Hippocampal formation (tissue), 2 donors: ENCODE results near the gene ENPP1.
"Not testable (repeated sequence)": the region's sequence is repeated elsewhere in the genome, so short reads cannot be mapped to it uniquely, and the experiment has no call there.

Source experiments
- DNase-seq, 2 donors: peaks; one replicate each; lab custom pipeline; 2025; lab: John Stamatoyannopoulos, UW

The ENPP1 gene

GRCh38 chr6:131876545-131876944 is 68.7 kb downstream of the ENPP1 start:
- DNase-seq: no peak

GRCh38 chr6:131877999-131878789 is 70.4 kb downstream of the ENPP1 start:
- DNase-seq: no peak

GRCh38 chr6:131883016-131883415 is 75.2 kb downstream of the ENPP1 start:
- DNase-seq: no peak

- no peak for DNase-seq
Measured at GRCh38 chr6:131885237-131885636, 77.4 kb downstream of the ENPP1 start.

GRCh38 chr6:131886517-131886916 is 78.7 kb downstream of the ENPP1 start:
- no peak for DNase-seq

GRCh38 chr6:131890091-131890490 is 82.3 kb downstream of the ENPP1 start:
- no peak for DNase-seq

- DNase-seq: no peak
Measured at GRCh38 chr6:131893198-131893597, 85.4 kb downstream of the ENPP1 start.

GRCh38 chr6:131894493-131895424 is 86.9 kb downstream of the ENPP1 start:
- DNase-seq: no peak

- DNase-seq: no peak
Measured at GRCh38 chr6:131897050-131897435, 89.2 kb downstream of the ENPP1 start.

GRCh38 chr6:131897621-131898020 is 89.8 kb downstream of the ENPP1 start:
- no peak for DNase-seq

- no peak for DNase-seq
Measured at GRCh38 chr6:131898718-131899117, 90.9 kb downstream of the ENPP1 start.

GRCh38 chr6:131900231-131900630 is 92.4 kb downstream of the ENPP1 start:
- DNase-seq: no peak

GRCh38 chr6:131901326-131901873 is 93.6 kb downstream of the ENPP1 start:
- not testable (repeated sequence) for DNase-seq

GRCh38 chr6:131903734-131904133 is 95.9 kb downstream of the ENPP1 start:
- not testable (repeated sequence) for DNase-seq

- DNase-seq: not testable (repeated sequence)
Measured at GRCh38 chr6:131908787-131909186, 101.0 kb downstream of the ENPP1 start.

- peak; percentile 60 to 68 for DNase-seq
Measured at GRCh38 chr6:131909408-131910218, 101.8 kb downstream of the ENPP1 start.

GRCh38 chr6:131910219-131910589 is 102.4 kb downstream of the ENPP1 start:
- no peak for DNase-seq

GRCh38 chr6:131910956-131911355 is 103.1 kb downstream of the ENPP1 start:
- no peak for DNase-seq

- DNase-seq: no peak
Measured at GRCh38 chr6:131911951-131912350, 104.1 kb downstream of the ENPP1 start.

- DNase-seq: no peak
Measured at GRCh38 chr6:131914234-131914633, 106.4 kb downstream of the ENPP1 start.

- peak; percentile 23 to 60 for DNase-seq
Measured at GRCh38 chr6:131914967-131915751, 107.3 kb downstream of the ENPP1 start.
